Stimulated activated CD4-positive, alpha-beta T cell treated with anti-CD3 and anti-CD28 coated beads, TNF-alpha, amount 100 ng/mL, for 24 hours (primary cell): Measurements from ENCODE around the gene P4HA2.

Experiments used
- DNase-seq, 3 experiments: peaks; one replicate each; pipeline ENCODE4 v3.0.0-alpha.2; 2020; ENCODE audit warnings: low read depth in 3 of 3

The P4HA2 gene

GRCh38 chr5:132224716-132225115, 2.9 kb downstream of the P4HA2 start:
- DNase-seq, result no peak

GRCh38 chr5:132223861-132224260, 3.8 kb downstream of the P4HA2 start:
- DNase-seq, result no peak

GRCh38 chr5:132222649-132223038, 5.0 kb downstream of the P4HA2 start:
- no peak for DNase-seq

- DNase-seq, result no peak
These were observed 5.6 kb downstream of the P4HA2 start for GRCh38 chr5:132221781-132222648.

- DNase-seq, result no peak
These were observed 7.2 kb downstream of the P4HA2 start for GRCh38 chr5:132220491-132220890.

GRCh38 chr5:132219981-132220380, 7.7 kb downstream of the P4HA2 start:
- DNase-seq, result no peak

GRCh38 chr5:132219289-132219970, 8.2 kb downstream of the P4HA2 start:
- DNase-seq, result no peak

- no peak for DNase-seq
These were observed 9.3 kb downstream of the P4HA2 start for GRCh38 chr5:132218321-132218720.

- no peak for DNase-seq
These were observed 12.3 kb downstream of the P4HA2 start for GRCh38 chr5:132215329-132215728.

- DNase-seq, result no peak
These were observed 13.2 kb downstream of the P4HA2 start for GRCh38 chr5:132214491-132214890.

- no peak for DNase-seq
These were observed 14.0 kb downstream of the P4HA2 start for GRCh38 chr5:132213666-132214065.

- no peak for DNase-seq
These were observed 15.9 kb downstream of the P4HA2 start for GRCh38 chr5:132211787-132212186.

GRCh38 chr5:132210944-132211343, 16.7 kb downstream of the P4HA2 start:
- DNase-seq, result no peak

- DNase-seq, result no peak
These were observed 17.6 kb downstream of the P4HA2 start for GRCh38 chr5:132209901-132210545.

- no peak for DNase-seq
These were observed 18.5 kb downstream of the P4HA2 start for GRCh38 chr5:132209131-132209530.

- DNase-seq, result no peak
These were observed 19.9 kb downstream of the P4HA2 start for GRCh38 chr5:132207778-132208177.

- DNase-seq, result no peak
These were observed 20.9 kb downstream of the P4HA2 start for GRCh38 chr5:132206782-132207181.

GRCh38 chr5:132205385-132206125, 22.1 kb downstream of the P4HA2 start:
- no peak for DNase-seq

GRCh38 chr5:132204371-132205135, 23.1 kb downstream of the P4HA2 start:
- DNase-seq, result no peak

- DNase-seq, result no peak
These were observed 23.7 kb downstream of the P4HA2 start for GRCh38 chr5:132203916-132204315.

- DNase-seq, result no peak
These were observed 24.2 kb downstream of the P4HA2 start for GRCh38 chr5:132203464-132203818.
